OCI-LY3 (cell line): Measurements from ENCODE around the gene METTL3.

Source experiments
- H2AFZ ChIP-seq: fragments of 200-600, 300-600 bp; shearing (Covaris generic); 2 replicates; pipeline ENCODE4 v1.6.0; 2014; ENCODE audit warnings: antibody characterized with exemption, low read depth, low read length
- H3K27ac ChIP-seq: fragments of 200-600, 300-600 bp; sonication (generic); 2 replicates; pipeline ENCODE4 v1.5.1; 2014; ENCODE audit warnings: mild to moderate bottlenecking, low read length, moderate library complexity, mixed read lengths
- H3K27me3 ChIP-seq: fragments of 200-600, 300-600 bp; sonication (generic); 2 replicates; pipeline ENCODE4 v1.6.1; 2014; ENCODE audit warnings: low read depth, low read length, mixed read lengths
- H3K36me3 ChIP-seq: fragments of 200-600, 300-600 bp; sonication (generic); replicated peaks from 2 replicates; pipeline ENCODE3; 2014; ENCODE audit warnings: low read depth, low read length, mixed read lengths
- H3K4me1 ChIP-seq: fragments of 300-600, 200-600 bp; sonication (generic); 2 replicates; pipeline ENCODE4 v1.6.1; 2014; ENCODE audit warnings: low read length, mixed read lengths
- H3K4me2 ChIP-seq: fragments of 200-600, 300-600 bp; sonication (generic); 2 replicates; pipeline ENCODE4 v1.6.1; 2014; ENCODE audit warnings: low read length, mixed read lengths
- H3K4me3 ChIP-seq: fragments of 300-600, 200-600 bp; sonication (generic); 2 replicates; pipeline ENCODE4 v1.5.1; 2014; ENCODE audit warnings: antibody characterized with exemption, mild to moderate bottlenecking, low read length, moderate library complexity
- H3K79me2 ChIP-seq: fragments of 300-600, 200-600 bp; shearing (Covaris generic); 2 replicates; pipeline ENCODE4 v1.6.1; 2014; ENCODE audit warnings: mild to moderate bottlenecking, low read length, mixed read lengths
- H3K9ac ChIP-seq: fragments of 300-600, 200-600 bp; shearing (Covaris generic); 2 replicates; pipeline ENCODE4 v1.6.0; 2014; ENCODE audit warnings: mild to moderate bottlenecking, low read length, moderate library complexity
- H3K9me3 ChIP-seq: fragments of 200-600, 300-600 bp; shearing (Covaris generic); 2 replicates; pipeline ENCODE4 v1.6.1; 2014; ENCODE audit warnings: low read length, mixed read lengths; ENCODE audit not compliant: insufficient read depth
- H4K20me1 ChIP-seq: fragments of 200-600, 300-600 bp; sonication (generic); 2 replicates; pipeline ENCODE4 v1.6.1; 2016; ENCODE audit warnings: low read length, mixed read lengths; ENCODE audit not compliant: insufficient read depth
- EZH2phosphoT487 ChIP-seq: fragments of 200-600 bp; shearing (Covaris generic); IDR thresholded peaks from 2 replicates; pipeline ENCODE4 v1.6.1; 2018; ENCODE audit warnings: antibody characterized with exemption, mixed run types, low read depth
- TF ChIP-seq, protein P1 (sequence below): fragments of 200-600, 300-600 bp; sonication (generic); IDR thresholded peaks from 2 replicates; pipeline ENCODE4 v1.5.1; 2014; ENCODE audit warnings: antibody characterized with exemption, low read length, low read depth

METTL3 gene

GRCh38 chr14:21467616-21468015 is 43.5 kb downstream of the METTL3 start:
- no peaks in the 10 kb centered on the region for H4K20me1 ChIP-seq
- no peak overlapping the region for H3K9ac ChIP-seq
- no peaks in the 10 kb centered on the region for H3K9me3 ChIP-seq
- H3K36me3 ChIP-seq: no peaks in the 10 kb centered on the region
- H3K4me3 ChIP-seq: no peak overlapping the region
- no peak overlapping the region for H3K4me2 ChIP-seq
- H3K27ac ChIP-seq: no peak overlapping the region
- H3K79me2 ChIP-seq: no peaks in the 10 kb centered on the region
- no peak for TF ChIP-seq EZH2phosphoT487
- TF ChIP-seq, protein P1, sequence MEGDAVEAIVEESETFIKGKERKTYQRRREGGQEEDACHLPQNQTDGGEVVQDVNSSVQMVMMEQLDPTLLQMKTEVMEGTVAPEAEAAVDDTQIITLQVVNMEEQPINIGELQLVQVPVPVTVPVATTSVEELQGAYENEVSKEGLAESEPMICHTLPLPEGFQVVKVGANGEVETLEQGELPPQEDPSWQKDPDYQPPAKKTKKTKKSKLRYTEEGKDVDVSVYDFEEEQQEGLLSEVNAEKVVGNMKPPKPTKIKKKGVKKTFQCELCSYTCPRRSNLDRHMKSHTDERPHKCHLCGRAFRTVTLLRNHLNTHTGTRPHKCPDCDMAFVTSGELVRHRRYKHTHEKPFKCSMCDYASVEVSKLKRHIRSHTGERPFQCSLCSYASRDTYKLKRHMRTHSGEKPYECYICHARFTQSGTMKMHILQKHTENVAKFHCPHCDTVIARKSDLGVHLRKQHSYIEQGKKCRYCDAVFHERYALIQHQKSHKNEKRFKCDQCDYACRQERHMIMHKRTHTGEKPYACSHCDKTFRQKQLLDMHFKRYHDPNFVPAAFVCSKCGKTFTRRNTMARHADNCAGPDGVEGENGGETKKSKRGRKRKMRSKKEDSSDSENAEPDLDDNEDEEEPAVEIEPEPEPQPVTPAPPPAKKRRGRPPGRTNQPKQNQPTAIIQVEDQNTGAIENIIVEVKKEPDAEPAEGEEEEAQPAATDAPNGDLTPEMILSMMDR: no peak
- H2AFZ ChIP-seq: no peak overlapping the region
- no peaks in the 10 kb centered on the region for H3K27me3 ChIP-seq
- no peaks in the 10 kb centered on the region for H3K4me1 ChIP-seq

GRCh38 chr14:21455912-21456667 is 55.0 kb downstream of the METTL3 start, which contains the start of gene CHD8:
Gene CHD8 (minus strand): TSS chr14:21456123. CDS start chr14:21431643, 24,480 bp downstream.
- Histone ChIP-seq H3K36me3 (peaks cover 7% of the 10 kb centered on the region), H3K9ac (peak within 1 kb of the TSS; percentile 95), H3K4me1 (peaks cover 8% of the 10 kb centered on the region; the same call in 1 of the 2 replicates), H3K27me3 (no peaks in the 10 kb centered on the region), H2AFZ (peak within 1 kb of the TSS; percentile 98), H3K27ac (peak within 1 kb of the TSS; percentile 84), H3K79me2 (peaks cover 48% of the 10 kb centered on the region), H3K4me3 (peak within 1 kb of the TSS; percentile 93), H3K9me3 (no peaks in the 10 kb centered on the region), H3K4me2 (peak within 1 kb of the TSS; percentile 91), H4K20me1 (peaks cover 5% of the 10 kb centered on the region)
- no peak for TF ChIP-seq EZH2phosphoT487
- TF ChIP-seq, protein P1: peak; percentile 75

- Histone ChIP-seq H3K9ac (peak overlapping the region; percentile 89), H2AFZ (0 out of 2 replicates have a peak overlapping the region, but pooled peaks have one; percentile 56), H3K27me3 (no peaks in the 10 kb centered on the region), H3K9me3 (no peaks in the 10 kb centered on the region), H3K79me2 (peaks cover 53% of the 10 kb centered on the region), H3K27ac (peak overlapping the region; percentile 68), H3K36me3 (peaks cover 7% of the 10 kb centered on the region), H3K4me2 (peak overlapping the region; percentile 89), H4K20me1 (peaks cover 5% of the 10 kb centered on the region), H3K4me1 (peaks cover 8% of the 10 kb centered on the region; the same call in 1 of the 2 replicates), H3K4me3 (peak overlapping the region; percentile 93)
- TF ChIP-seq, protein P1: no peak
- TF ChIP-seq EZH2phosphoT487: no peak
Measured at GRCh38 chr14:21455592-21455911, 55.6 kb downstream of the METTL3 start.

GRCh38 chr14:21454843-21455544 is 56.1 kb downstream of the METTL3 start:
- H4K20me1 ChIP-seq: peaks cover 11% of the 10 kb centered on the region
- peak overlapping the region; percentile 68; the same call in 1 of the 2 replicates for H3K27ac ChIP-seq
- peak overlapping the region; percentile 93 for H3K4me3 ChIP-seq
- peak overlapping the region; percentile 89 for H3K4me2 ChIP-seq
- peak overlapping the region; percentile 89 for H3K9ac ChIP-seq
- no peaks in the 10 kb centered on the region for H3K27me3 ChIP-seq
- no peaks in the 10 kb centered on the region for H3K9me3 ChIP-seq
- H3K36me3 ChIP-seq: peaks cover 7% of the 10 kb centered on the region
- H3K4me1 ChIP-seq: peaks cover 11% of the 10 kb centered on the region
- H3K79me2 ChIP-seq: peaks cover 59% of the 10 kb centered on the region
- no peak overlapping the region for H2AFZ ChIP-seq
- TF ChIP-seq, protein P1: no peak
- TF ChIP-seq EZH2phosphoT487: no peak
